GM19395 (cell line): Measurements from ENCODE around the gene EIF3CL.
A peak's percentile ranks its signal among the peaks of the same experiment; 100 is the strongest.
"Not testable (repeated sequence)": the region's sequence is repeated elsewhere in the genome, so short reads cannot be mapped to it uniquely, and the experiment has no call there.

Source experiments
- ATAC-seq: cut with Tn5 transposase; IDR thresholded peaks from one replicate; pipeline ENCODE4 v1.9.1; 2021; ENCODE audit warnings: mild to moderate bottlenecking, moderate library complexity; ENCODE audit not compliant: unreplicated experiment

The EIF3CL gene

GRCh38 chr16:28364268-28365173 lies 39.1 kb downstream of the EIF3CL start:
- peak; percentile 76 for ATAC-seq

GRCh38 chr16:28363408-28363807 lies 40.2 kb downstream of the EIF3CL start, which contains the start of gene NPIPB6:
NPIPB6 (minus strand) TSS chr16:28363508; CDS start chr16:28362822, 686 bp downstream.
- not testable (repeated sequence) for ATAC-seq

- ATAC-seq, result not testable (repeated sequence)
Observed at GRCh38 chr16:28362600-28362999, 41.0 kb downstream of the EIF3CL start.

GRCh38 chr16:28338230-28338629 lies 65.4 kb downstream of the EIF3CL start:
- not testable (repeated sequence) for ATAC-seq

GRCh38 chr16:28336940-28337710 lies 66.5 kb downstream of the EIF3CL start:
- ATAC-seq, result not testable (repeated sequence)

- ATAC-seq, result not testable (repeated sequence)
Observed at GRCh38 chr16:28335678-28336077, 68.0 kb downstream of the EIF3CL start.

- ATAC-seq, result not testable (repeated sequence)
Observed at GRCh38 chr16:28332632-28333031, 71.0 kb downstream of the EIF3CL start.

GRCh38 chr16:28330981-28331380 lies 72.7 kb downstream of the EIF3CL start:
- not testable (repeated sequence) for ATAC-seq

GRCh38 chr16:28330232-28330631 lies 73.4 kb downstream of the EIF3CL start:
- ATAC-seq, result not testable (repeated sequence)
